Right renal cortex interstitium (tissue), 3 donors: Measurements from ENCODE around the gene UBE2V1. TPM values are rescaled to one million over a fixed set of nuclear protein-coding genes. Genes with fewer than 3 reads are reported as not detected.
"Not testable (repeated sequence)": the region's sequence is repeated elsewhere in the genome, so short reads cannot be mapped to it uniquely, and the experiment has no call there.

Source experiments
- DNase-seq, 3 donors: peaks; one replicate each; pipeline ENCODE4 v3.0.0-alpha.2; 2013; ENCODE audit warnings: low read depth in 3 of 3, low spot score in 2 of 3
- polyA plus RNA-seq, 3 donors: library from polyadenylated mRNA; unstranded; fragments of 120-200 nt; gene quantifications; one replicate each; pipeline ENCODE4 v1.2.1, GENCODE V29; 2013; ENCODE audit not compliant: insufficient read length in 3 of 3

Gene UBE2V1
- polyA plus RNA-seq, 3 donors = 149 to 151 (median 149) TPM

GRCh38 chr20:50067461-50067860, 45.5 kb downstream of the UBE2V1 start:
- no peak for DNase-seq

GRCh38 chr20:50067018-50067417, 45.9 kb downstream of the UBE2V1 start:
- no peak for DNase-seq

GRCh38 chr20:50066161-50066834, 46.7 kb downstream of the UBE2V1 start:
- no peak for DNase-seq

- DNase-seq = no peak
These were observed 47.7 kb downstream of the UBE2V1 start for GRCh38 chr20:50065325-50065615.

GRCh38 chr20:50063763-50064162, 49.2 kb downstream of the UBE2V1 start:
- not testable (repeated sequence) for DNase-seq

- no peak for DNase-seq
These were observed 50.7 kb downstream of the UBE2V1 start for GRCh38 chr20:50062006-50062838.

GRCh38 chr20:50061151-50062005, 51.6 kb downstream of the UBE2V1 start:
- DNase-seq = no peak

- DNase-seq = no peak
These were observed 54.1 kb downstream of the UBE2V1 start for GRCh38 chr20:50058662-50059402.

- no peak for DNase-seq
These were observed 55.3 kb downstream of the UBE2V1 start for GRCh38 chr20:50057714-50058053.

GRCh38 chr20:50056951-50057713, 55.8 kb downstream of the UBE2V1 start:
- no peak for DNase-seq

- DNase-seq = no peak
These were observed 56.5 kb downstream of the UBE2V1 start for GRCh38 chr20:50056408-50056926.

GRCh38 chr20:50055524-50056083, 57.3 kb downstream of the UBE2V1 start:
- DNase-seq = no peak

- DNase-seq = no peak
These were observed 58.1 kb downstream of the UBE2V1 start for GRCh38 chr20:50054626-50055511.

- no peak for DNase-seq
These were observed 58.8 kb downstream of the UBE2V1 start for GRCh38 chr20:50054231-50054547.

- DNase-seq = no peak
These were observed 59.4 kb downstream of the UBE2V1 start for GRCh38 chr20:50053362-50054230.

- DNase-seq = no peak
These were observed 60.2 kb downstream of the UBE2V1 start for GRCh38 chr20:50052550-50053361.
